ENCODE data around the gene NUP62.
"Not testable (repeated sequence)": the region's sequence is repeated elsewhere in the genome, so short reads cannot be mapped to it uniquely, and the experiment has no call there.

Gene NUP62, protein sequence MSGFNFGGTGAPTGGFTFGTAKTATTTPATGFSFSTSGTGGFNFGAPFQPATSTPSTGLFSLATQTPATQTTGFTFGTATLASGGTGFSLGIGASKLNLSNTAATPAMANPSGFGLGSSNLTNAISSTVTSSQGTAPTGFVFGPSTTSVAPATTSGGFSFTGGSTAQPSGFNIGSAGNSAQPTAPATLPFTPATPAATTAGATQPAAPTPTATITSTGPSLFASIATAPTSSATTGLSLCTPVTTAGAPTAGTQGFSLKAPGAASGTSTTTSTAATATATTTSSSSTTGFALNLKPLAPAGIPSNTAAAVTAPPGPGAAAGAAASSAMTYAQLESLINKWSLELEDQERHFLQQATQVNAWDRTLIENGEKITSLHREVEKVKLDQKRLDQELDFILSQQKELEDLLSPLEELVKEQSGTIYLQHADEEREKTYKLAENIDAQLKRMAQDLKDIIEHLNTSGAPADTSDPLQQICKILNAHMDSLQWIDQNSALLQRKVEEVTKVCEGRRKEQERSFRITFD

DNA sequence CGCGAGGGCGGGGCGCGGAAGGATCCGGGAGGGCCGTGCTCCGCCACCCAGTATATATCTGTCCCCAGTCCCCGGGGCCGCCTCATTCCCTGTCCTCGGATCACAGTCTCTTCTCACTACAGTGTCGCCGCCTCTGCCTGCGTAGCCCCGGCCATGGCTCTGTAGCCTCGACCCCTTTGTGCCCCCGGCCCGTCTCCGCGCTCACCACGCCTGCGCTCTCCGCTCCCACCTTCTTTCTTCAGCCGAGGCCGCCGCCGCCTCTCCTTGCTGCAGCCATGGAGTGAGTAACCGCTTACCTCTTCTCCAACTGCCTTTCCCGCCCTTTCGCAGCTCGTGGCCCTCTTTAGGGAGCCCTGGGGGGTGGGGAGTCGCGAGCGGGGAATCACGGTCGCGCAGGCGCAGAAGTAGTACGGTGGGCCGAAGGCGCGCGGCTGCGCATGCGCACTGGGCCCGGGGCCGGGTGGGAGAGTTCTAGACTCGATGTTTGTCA, at the start of gene NUP62, which contains the start of gene ATF5:
TSS of gene NUP62 (minus strand) at position 384 of the 490 bp plus-strand sequence. CDS start 19,697 bp downstream, outside the sequence.
TSS of gene ATF5 (plus strand) at position 85 of the 490 bp plus-strand sequence. CDS start 1,646 bp downstream, outside the sequence.
- DNase-seq (ENCODE audit: low read depth), result peak; percentile 22

DNA sequence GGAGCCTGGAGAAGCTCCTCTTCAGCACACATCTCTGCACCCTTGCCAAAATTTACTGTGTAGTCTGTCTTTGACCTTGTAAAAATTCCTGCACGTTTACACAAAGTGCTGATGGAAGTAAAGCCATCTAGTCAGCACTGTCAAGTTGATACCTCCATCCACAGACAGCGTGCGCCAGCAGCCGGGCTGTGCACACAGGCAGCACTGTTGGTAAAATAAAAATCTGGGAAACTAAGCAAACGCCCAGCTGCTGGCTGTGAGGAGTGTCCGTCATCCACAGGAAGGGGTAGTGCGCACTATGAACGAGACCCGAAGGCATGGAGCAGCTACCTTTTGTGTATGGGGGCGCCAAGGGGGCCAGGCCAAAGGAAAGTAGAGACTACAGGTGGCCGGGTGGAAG, 49.0 kb upstream of the NUP62 start:
- no peak for DNase-seq (ENCODE audit: low read depth)

DNA sequence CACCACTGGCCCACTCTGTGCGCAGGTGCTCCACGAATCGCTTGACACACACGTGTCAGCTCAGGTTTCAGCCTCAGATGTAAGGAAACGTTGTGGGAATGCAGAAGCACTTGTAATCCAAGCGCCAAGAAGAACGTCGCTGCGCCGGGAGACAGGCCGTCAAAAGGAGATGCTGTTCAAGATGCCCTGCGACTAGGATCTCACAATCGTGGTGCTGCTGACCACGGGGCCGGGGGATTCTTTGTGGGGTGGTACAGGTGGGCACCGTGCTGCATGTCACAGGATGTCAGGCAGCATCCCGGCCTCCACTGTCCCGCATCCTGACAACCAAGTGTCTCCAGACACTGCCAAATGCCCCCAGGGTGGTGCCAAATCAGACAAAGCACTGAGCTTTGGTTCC, 48.6 kb upstream of the NUP62 start:
- no peak for DNase-seq (ENCODE audit: low read depth)

DNA sequence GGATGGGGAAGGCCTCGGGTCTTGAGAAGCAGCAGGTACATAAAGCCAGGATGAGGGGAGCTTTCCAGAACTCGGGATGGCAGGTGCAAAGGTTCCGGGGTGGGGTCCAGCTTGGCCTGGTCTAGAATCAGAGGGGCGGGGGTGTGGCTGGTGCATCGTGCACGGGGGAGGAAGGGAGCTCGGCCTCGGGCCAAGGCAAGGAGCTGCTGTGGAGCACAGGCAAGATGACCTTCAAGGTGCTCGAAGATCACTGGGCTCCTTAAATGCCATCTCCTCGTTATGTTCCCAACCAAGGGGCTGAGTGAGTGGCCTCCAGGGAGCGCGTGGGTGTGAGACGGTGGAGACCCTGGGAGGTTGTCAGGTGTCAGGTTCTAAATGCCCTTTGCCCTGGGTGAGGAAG, 47.8 kb upstream of the NUP62 start:
- no peak for DNase-seq (ENCODE audit: low read depth)

DNA sequence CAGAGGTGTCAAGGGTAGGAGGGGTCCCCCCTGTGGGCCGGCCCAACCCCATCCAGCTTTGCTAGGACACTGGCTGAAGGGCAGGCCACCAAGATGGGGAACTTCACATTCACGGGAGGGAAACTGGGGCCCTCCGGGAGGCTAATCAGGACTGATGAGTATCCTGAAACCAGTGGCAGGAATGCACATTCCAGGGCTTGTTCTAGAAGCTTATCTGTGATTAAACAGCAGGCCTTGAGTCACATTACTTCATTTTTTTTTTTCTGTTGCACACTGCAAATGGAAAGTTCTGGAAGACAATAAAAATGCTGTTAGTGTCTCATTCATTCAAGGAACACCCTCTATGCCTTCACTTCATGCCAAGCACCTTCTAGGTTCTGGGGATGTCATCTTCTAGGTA, 47.2 kb upstream of the NUP62 start:
- DNase-seq (ENCODE audit: low read depth), result no peak

DNA sequence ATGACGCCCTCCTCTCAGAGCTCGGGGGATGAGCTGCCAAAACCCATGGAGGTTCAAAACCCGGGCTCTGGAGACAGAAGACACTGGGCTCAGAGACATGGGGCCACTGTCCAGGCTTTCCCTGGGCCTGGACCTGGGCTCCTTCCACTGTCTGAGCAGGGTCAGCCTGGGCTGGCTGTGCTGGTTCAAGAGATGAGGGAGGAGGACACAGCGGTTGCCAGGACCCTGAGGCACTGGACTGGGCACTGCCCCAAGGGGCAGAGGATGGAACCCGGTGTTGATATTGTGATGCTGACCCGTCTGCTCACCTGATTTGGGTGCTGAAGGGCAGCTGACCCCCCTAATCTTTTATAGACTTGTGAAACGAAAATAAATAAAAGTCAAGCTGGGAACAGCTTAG, 45.7 kb upstream of the NUP62 start:
- DNase-seq (ENCODE audit: low read depth), result no peak

DNA sequence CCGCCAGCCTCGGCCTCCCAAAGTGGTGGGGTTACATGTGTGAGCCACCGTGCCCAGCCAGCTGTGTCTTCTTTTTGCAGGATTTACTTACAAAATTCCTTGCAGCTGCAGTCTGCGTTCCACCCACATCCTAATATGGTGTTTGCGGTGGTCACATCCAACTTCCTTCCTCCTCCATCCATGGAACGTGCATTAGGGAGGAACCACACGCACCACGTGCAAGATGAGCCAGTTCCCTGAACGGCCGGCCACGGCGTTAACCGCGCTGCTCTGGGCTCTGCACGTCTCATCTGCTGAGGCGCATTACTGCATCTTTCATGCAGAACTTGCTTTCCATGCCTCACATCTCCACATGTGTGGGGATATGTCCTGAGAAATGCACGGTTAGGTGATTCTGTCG, 44.7 kb upstream of the NUP62 start:
- no peak for DNase-seq (ENCODE audit: low read depth)

DNA sequence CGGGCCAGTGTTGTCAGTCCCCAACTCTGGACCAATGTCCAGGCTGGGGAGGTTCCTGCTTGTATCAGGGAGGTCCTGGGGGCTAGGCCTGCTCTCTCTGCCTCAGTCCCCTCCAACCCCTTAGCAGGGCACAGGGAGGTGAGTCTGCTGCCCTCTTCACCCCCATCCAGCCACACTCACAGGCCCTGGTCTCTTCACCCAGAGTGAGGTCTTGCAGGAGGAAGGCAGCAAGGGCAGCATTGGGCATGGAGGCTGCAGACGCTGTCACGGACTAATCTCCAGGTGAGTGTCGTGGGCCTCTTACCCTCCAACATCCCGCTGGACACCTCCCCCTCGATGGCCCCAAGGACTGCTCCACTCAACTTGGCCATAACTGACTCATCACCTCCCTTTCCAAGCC, 43.5 kb upstream of the NUP62 start:
- no peak for DNase-seq (ENCODE audit: low read depth)

DNA sequence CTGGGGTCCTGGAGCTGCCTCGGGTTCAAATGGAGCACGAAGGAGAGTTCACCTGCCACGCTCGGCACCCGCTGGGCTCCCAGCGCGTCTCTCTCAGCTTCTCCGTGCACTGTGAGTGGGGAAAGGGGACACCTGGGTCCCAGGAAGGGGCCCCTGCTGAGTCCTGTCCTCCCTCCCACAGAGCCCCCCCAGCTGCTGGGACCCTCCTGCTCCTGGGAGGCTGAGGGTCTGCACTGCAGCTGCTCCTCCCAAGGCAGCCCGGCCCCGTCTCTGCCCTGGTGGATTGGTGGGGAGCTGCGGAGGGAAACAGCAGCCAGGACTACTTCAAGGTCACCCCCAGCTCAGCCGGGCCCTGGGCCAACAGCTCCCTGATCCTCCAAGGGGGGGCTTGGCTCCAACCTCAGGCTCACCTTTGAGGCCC, 42.7 kb upstream of the NUP62 start:
- no peak for DNase-seq (ENCODE audit: low read depth)

DNA sequence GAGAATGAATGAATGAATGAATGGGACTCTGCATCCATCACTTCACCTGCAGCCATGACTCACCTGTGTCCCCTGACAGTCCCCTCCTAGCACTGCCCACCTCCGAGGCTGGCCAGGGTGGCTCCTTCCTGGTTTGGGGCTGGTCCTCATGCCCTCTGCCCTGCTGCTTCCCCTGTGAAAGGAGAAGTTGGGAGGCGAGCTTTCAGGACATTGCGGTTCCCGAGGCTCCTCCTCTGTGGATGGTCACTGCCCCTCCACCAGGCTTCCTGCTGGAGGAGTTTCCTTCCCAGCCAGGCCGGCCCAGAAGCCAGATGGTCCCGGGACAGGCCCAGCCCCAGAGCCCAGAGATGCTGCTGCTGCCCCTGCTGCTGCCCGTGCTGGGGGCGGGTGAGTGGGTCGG, 40.1 kb upstream of the NUP62 start:
- DNase-seq (ENCODE audit: low read depth), result not testable (repeated sequence)

DNA sequence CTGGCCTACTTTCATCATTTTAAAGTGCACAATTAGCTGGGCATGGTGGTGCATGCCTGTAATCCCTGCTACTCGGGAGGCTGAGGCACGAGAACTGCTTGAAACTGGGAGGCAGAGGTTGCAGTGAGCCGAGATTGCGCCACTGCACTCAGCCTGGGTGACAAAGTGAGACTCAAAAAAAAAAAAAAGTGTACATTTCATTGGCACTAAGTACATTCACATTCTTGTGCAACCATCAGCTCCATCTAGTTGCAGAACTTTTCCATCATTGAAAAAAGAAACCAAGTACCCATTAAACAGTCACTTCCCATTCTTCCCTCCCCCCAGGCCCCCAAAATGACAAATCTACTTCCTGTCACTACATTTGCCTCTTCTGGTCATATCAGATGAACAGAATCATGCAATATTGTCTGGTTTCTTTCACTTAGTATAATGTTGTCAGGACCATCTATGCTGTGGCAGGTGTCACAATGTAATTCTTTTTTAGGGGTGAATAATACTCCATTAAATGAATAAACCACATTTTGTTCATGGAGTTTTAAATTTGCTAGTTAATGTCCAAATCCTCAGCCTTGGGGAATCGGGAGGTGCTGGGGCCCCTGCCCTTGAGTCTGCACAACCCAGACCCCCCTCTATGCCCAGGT, 39.1 kb upstream of the NUP62 start:
- DNase-seq (ENCODE audit: low read depth), result no peak

DNA sequence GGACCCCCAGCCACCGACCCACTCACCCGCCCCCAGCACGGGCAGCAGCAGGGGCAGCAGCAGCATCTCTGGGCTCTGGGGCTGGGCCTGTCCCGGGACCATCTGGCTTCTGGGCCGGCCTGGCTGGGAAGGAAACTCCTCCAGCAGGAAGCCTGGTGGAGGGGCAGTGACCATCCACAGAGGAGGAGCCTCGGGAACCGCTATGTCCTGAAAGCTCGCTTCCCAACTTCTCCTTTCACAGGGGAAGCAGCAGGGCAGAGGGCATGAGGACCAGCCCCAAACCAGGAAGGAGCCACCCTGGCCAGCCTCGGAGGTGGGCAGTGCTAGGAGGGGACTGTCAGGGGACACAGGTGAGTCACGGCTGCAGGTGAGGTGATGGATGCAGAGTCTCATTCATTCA, 31.7 kb upstream of the NUP62 start, which contains the start of gene SIGLEC11:
TSS of gene SIGLEC11 (minus strand) at position 193 of the 400 bp plus-strand sequence. CDS start at position 102, 91 bp downstream.
- DNase-seq (ENCODE audit: low read depth), result not testable (repeated sequence)

DNA sequence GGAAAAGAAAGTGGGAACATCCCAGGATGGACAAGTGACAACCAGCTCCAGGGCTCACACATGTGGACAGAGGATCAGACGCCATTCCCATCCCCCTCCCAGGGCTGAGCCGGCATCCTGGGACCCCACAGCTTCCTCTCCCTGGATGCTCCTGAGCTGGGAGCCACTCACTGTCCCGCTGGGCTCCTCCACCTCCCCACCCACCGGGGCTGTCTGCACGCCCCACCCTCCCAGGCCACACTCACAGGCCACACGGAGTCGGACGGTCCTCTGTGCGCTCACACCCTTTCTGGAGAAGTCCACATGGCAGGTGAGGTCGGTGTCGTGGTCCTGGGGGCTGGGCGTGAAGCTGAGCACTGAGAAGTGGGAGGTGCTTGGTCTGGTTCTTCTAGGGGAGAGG, 30.6 kb upstream of the NUP62 start:
- not testable (repeated sequence) for DNase-seq (ENCODE audit: low read depth)

DNA sequence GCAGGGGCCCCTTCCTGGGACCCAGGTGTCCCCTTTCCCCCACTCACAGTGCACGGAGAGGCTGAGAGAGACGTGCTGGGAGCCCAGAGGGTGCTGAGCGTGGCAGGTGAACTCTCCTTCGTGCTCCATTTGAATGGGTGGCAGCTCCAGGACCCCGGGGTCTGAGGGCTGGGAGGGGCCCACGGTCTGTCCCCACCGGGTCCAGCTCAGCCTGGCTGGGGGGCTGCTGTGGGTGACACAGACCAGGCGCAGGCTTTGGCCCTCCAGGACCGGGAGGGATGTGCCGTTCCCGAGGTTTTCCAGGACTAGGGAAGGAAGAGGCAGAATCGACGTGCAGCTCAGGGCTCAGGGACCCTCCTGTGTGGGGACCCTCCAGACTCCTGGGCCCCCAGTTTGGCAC, 29.3 kb upstream of the NUP62 start:
- not testable (repeated sequence) for DNase-seq (ENCODE audit: low read depth)

DNA sequence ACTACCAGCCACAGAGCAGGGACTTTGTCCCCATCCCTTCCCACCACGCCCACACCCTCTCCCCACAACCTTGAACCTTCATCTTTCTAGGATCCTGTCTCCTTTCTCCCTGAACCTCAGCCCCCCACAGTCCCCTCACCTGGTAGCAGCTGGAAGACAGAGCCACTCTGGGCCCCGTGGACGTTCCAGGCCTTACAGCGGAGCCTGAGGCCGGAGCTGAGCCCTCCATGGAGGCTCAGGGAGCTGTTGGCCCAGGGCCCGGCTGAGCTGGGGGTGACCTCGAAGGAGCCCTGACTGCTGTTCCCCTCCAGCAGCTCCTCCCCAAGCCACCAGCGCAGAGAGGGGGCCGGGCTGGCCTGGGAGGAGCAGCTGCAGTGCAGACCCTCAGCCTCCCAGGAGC, 28.8 kb upstream of the NUP62 start:
- not testable (repeated sequence) for DNase-seq (ENCODE audit: low read depth)

DNA sequence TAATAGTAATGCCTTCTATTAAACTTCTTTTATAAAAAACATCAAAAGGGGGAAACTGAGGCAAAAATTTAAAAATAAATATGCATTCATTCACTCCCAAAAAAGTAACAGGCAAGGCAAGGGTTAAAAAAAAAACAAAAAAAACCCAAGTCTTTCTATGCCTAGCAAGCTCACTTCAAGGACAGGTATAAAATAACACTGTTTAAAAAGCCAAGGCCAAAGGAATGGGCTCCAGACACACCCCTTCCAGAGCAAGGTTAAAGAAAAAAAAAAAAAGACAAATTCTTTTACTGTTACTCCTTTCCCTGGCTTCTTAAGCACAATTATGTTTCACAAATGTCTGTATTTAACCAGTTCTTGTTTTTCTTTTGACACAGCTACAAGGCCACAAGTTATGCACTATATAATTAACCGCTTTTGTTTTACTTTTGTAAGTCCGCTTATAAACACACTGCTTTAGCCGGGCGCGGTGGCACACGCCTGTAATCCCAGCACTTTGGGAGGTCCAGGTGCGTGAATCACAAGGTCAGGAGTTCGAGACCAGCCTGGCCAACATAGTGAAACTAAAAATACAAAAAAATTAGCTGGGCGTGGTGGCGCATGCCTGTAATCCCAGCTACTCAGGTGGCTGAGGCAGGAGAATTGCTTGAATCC, 28.1 kb upstream of the NUP62 start:
- no peak for DNase-seq (ENCODE audit: low read depth)

DNA sequence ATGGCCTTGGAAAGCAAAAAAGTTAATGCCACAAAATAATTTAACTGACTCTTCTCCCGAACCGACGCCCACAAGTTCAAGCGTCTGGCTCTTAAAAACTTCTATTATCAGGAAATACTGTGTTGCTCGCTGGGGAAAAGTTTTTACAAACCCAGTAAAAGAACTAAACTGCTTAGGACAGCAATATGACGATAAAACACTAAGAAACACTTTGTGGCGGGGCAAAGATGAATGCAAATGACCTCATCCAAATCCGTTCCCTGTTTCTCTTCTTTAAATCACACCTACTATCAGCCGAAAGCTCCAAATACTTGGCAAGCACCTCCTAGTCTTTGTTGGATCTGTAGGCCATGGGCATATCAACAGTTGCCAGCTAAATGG, 26.8 kb upstream of the NUP62 start:
- DNase-seq (ENCODE audit: low read depth), result no peak

DNA sequence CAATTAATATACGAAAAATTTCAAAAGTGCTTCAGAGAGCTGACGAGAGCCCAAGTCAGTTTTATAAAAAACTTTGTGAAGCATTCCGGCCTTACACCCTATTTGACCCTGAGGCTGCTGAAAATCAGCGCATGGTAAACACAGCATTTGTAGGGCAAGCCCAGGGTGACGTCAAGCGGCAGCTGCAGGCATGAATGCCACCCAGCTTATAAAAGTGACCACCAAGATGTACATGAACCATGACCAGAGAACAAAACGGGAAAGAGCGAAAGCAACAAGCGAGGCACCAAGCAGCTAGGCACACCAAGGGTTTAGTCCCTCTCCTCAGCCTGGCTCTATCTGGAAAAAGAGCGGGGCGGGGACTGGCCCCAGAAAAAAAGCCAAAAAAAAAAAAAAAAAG, 25.6 kb upstream of the NUP62 start:
- DNase-seq (ENCODE audit: low read depth), result no peak

DNA sequence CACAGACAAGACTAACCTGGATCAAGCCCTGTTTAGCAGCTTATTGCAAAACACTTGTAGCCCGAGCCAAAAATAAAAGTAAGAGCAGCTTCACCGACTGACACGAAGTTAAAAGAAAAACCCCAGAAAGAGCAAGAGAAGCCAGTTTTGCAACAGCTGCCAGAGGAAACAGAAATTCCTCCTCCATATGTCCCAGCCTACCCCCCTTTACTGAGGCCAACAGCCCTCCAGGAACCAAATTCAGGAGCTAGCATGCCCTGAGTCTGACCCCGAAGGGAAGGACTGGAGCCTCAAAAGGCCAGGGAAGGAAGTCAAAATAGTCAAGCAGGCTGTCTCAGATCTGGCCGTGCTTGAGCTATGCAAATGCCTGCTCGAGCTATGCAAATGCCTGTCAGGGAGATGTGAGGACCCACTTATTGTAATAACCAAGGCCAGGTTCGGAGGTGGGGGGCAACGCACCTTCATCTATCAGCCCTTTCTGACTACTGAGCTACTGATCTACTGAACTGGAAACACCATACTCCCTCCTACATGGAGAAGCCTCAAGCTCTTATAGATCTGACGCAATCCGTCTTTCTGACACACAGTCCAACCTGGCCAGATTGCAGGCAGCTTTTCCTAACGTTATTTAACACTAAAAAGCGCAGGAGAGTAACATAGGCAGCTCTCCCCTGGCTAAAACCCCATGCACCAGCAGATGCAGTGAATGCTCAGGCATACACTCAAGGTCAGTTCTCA, 25.0 kb upstream of the NUP62 start:
- no peak for DNase-seq (ENCODE audit: low read depth)

DNA sequence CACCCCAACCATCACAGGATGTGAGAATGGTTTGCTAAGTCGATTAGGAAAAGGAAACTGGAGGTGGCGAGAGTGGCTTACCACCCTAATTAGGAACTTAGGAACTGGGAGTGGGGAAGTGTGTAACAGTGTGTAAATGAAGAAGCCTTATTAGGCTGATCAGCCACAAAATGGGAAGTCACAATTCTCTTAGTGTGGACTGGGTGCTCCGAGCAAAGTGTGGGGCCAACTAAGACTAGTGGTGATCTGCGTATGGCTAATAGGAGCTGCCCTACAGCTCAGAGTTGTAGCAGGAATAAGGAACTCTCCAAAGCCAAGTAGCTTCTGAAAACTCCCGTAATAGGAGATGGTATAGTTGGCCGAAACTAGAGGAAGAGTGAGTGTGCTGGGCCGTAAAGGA, 24.1 kb upstream of the NUP62 start:
- DNase-seq (ENCODE audit: low read depth), result no peak

DNA sequence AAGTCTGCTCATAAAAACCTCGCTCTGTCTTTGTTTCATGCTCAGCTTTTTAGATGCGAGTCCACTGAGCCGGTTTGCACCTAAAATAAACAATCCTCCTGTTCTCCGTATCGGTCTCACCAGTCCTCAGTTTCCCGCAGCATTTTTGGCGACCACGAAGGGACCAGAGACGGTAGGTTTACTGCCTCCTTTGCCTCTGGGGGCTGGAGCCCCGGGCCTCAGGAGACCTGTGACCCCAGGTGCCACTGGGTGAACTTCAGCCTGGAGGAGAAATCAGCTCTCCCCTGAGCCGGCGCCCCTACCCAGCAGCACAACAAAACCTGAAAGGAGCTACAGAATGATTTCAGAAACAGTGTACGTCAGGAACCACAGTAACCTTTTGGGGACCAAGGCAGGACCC, 23.6 kb upstream of the NUP62 start:
- DNase-seq (ENCODE audit: low read depth), result no peak

DNA sequence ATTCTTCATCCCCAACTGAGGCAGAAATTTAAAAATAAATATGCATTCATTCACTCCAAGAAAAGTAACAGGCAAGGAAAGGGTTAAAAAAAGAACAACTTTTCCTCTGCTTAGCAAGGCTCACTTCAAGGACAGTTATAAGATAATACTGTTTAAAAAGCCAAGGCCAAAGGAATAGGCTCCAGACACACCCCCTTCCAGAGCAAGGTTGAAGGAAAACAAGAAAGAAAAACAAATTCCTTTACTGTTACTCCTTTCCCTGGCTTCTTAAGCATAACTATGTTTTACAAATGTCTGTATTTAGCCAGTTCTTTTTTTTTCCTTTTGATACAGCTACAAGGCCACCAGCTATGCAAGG, 23.2 kb upstream of the NUP62 start:
- no peak for DNase-seq (ENCODE audit: low read depth)

All from GM04503 (cell line).